Measurements from ENCODE around the gene UNCX.

Gene UNCX

DNA sequence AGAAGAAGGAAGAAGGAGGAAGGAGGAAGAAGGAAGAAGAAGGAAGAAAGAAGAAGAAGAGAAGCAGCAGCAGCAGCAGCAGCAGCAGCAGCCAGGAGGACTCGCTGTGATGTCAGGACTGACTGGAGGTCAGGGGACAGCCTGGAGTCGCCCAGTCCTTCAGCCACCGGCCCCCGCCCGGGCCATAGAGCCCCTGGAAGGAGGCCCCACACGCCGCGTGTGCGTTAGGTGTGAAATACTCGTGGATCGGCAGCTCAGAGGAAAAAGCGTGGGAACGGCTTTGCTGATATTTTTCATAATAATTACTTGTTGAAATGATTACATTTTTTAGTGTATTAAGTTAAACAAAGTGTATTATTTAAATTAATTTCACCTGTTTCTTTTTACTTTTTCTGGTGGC is 48.4 kb downstream of the UNCX start:
- no peak for DNase-seq

- DNase-seq, result no peak
These were observed 50.0 kb downstream of the UNCX start for GRCh38 chr7:1282679-1283078.

DNA sequence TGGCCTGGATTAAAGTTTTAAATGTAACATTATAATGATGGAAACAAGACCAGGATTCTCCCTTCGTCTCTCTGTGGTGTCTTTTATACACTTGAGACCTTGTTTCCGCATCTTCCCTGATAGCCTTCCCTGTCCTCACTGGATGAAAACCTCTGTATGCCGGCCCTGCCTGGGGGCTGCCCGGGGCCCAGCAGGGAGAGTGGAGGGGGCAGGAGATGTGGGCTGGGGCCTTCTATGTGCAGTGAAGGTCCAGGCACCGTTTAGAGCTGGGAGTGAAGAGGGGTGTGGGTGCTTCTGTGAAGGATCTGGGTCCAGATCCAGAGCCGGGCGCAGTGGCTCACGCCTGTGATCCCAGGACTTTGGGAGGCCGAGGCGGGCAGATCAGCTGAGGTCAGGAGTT is 50.7 kb downstream of the UNCX start:
- no peak for DNase-seq

GRCh38 chr7:1283941-1284742 is 51.5 kb downstream of the UNCX start:
- DNase-seq, result no peak

DNA sequence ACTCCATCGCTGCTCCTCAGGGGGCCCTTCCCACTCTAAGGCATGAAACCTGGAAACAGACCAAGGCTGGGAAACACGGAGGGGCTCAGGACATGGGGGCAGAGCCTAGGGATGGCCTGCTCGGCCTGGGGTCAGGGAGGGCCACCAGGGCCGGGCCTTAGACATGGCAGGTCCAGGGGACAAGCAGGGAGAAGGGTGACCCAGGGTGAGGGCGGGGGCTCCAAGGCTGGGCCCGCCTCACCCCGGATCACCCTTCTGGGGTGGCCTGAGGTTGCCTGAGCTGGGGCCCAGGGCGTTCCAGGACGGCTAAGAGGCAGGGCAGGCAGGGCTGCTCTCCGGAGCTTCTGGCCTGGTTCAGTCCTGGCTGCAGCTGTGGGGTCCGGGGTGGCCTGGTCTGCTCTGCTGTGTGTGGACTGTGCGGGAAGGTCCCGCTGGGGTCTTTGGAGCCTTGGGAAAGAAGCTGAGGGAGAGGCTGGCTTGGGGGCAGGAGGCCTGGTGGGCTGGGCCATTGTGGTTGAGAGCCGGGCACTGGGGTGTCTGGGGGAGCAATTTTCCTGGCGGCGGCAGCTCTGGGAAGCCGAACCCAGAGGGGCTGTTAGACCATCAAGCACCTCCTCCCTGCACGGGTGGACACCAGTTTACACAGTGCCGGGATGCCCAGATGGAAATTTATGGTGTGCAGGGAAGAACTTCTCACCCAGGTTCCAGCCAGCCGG is 52.2 kb downstream of the UNCX start:
- DNase-seq, result no peak

DNA sequence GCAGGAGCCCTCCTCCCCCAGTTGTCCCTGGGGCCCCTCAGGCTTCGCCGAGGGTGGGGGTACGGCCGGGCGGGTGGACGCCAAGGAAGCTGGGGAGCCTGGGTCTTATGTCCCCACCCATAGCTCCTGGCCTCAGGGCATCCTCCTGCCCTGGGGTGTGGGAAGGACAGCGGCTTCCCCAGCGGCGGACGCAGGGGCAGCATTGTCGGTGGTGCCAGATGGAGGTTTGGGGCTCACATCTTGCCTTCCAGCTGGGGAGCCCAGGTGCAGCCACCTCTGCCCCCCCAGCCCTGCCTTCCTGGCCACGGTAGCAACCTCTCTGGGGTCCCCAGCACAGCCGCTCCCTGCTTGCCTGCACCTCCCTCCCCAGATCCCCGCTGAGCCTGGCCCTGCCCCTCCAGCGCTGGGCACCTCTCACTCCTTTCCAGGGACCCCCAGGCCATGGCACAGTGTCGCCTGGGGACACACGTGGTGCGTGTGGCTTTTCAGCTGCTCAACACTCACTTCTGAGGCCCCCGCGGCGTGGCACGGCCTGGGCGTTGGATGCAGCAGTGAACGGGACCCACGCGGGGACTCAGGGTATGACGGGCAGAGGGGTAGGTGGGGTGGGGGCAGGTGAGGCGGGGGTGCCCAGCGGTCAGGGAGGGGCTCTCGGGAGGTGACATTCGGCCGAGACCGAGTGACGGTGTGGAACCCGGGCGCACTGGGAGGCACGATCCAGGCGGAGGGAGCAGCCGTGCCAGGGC is 53.1 kb downstream of the UNCX start:
- DNase-seq, result no peak
